Measurements from ENCODE around the gene ZNF610. TPM values are rescaled to one million over a fixed set of nuclear protein-coding genes. Genes with fewer than 3 reads are reported as not detected.
"Not testable (repeated sequence)": the region's sequence is repeated elsewhere in the genome, so short reads cannot be mapped to it uniquely, and the experiment has no call there.

The ZNF610 gene
- 0.15 and 2.4 TPM in 2 replicates for total RNA-seq (2014; rRNA removed; shearing (Covaris generic); ENCODE audit: low replicate concordance)

DNA sequence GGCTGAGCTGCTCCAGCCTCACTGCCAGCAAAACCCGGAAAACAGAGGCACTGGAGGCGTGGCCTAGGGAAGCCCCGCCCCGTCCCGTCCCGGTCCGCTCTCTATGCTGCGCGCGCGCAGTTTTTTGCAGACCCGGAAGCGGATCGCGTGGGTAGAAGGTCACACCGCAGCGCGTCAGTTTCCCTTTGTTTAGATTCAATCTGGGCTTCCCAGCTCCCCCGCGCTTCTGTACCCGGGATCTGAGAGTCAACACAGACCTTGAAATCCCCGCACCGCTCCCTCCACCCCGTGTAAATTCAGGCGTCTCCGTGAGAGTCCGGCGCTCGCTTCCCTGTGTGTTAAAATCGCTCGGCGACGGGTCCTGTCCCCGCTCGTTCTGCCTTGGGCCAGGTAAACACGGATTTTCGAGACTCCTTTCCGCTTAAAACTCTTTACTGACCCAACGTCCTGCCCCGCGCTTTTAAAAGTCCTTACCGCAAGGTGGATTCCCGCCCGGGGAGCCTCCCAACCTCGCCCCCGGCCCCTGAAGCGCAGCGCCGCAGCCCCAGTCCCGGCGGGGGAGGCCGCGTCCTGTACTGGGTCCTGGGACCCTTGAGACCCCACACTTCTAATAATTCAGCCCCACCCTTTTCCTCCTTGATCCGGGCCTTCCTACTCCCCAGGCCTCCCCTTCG, at the start of gene ZNF610:
Gene ZNF610 (plus strand): TSS at position 127 of the 674 bp plus-strand sequence. CDS start 12,930 bp downstream, outside the sequence.
- H3K4me3 ChIP-seq = peak within 1 kb of the TSS; percentile 67

DNA sequence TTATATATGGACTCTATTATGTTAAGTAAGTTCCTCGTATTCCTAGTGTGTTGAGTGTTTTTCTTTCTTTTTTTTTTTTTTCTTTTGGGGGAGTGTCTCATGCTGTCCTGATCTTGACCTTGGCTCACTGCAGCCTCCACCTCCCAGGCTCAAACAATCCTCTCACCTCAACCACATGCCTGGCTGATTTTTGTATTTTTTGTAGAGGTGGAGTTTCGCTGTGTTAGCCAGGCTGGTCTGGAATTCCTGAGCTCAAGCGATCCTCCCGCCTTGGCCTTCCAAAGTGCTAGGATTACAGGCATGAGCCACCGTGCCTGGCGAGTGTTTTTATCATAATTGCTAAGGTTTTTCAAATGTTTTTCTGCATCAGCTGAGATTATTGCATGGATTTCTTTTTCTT, 49.8 kb upstream of the ZNF610 start:
- Histone ChIP-seq H3K4me3 (no peak overlapping the region), H3K36me3 (peaks cover 87% of the 10 kb centered on the region), H3K9me3 (peaks cover 6% of the 10 kb centered on the region), H3K27me3 (no peaks in the 10 kb centered on the region)
- DNase-seq = no peak

More for the DNA sequence above, at the start of gene ZNF610:
- DNase-seq = peak; percentile 86
- no peaks in the 10 kb centered on the region for H3K36me3 ChIP-seq
- no peaks in the 10 kb centered on the region for H3K27me3 ChIP-seq
- peaks cover 19% of the 10 kb centered on the region for H3K9me3 ChIP-seq

DNA sequence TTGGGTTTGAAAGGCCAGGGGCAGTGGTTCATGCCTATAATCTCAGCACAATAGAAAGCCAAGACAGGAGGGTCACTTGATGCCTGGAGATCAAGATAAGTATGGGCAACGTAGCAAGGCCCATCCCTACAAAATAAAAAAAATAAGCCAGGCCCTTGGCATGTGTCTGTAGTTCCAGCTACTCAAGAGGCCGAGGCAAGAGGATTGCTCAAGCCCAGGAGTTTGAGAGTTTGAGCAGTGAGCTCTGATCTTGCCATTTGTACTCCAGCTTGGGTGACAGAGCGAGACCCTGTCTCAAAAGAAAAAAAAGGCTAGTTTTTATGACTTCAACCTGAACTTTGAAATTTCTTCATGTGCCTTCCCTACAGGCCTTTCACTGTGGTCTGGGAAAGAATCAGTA, 44.3 kb upstream of the ZNF610 start:
- Histone ChIP-seq H3K27me3 (no peaks in the 10 kb centered on the region), H3K9me3 (peaks cover 10% of the 10 kb centered on the region), H3K36me3 (peaks cover 56% of the 10 kb centered on the region), H3K4me3 (no peak overlapping the region)
- no peak for DNase-seq

DNA sequence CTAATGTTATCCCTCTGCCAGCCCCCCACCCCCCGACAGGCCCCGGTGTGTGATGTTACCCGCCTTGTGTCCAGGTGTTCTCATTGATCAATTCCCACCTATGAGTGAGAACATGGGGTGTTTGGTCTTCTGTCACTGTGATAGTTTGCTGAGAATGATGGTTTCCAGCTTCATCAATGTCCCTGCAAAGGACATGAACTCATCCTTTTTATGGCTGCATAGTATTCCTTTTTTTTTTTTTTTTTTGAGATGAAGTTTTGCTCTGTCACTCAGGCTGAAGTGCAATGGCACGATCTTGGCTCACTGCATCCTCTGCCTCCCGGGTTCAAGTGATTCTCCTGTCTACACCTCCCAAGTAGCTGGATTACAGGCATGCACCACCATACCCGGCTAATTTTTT, 43.1 kb upstream of the ZNF610 start:
- H3K9me3 ChIP-seq, H3K4me3 ChIP-seq, DNase-seq, H3K27me3 ChIP-seq: not testable (repeated sequence)
- peaks cover 49% of the 10 kb centered on the region for H3K36me3 ChIP-seq

DNA sequence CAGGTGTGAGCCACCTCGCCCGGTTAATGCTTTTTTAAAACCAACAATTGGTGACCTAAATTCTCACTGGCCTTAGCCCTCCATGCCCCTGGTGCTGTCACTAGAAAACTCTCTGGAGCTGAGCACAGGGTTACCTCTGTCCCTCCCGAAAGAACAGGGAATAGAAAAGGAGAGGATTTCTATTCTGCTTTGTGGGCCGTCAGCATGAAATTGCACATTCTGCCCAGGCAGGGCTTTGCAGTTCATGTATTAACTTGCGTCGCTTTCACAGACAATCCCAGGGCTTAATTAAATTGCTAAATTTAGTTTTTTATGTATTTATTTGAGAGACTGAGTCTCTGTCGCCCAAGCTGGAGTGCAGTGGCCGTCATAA, 39.7 kb upstream of the ZNF610 start:
- H3K36me3 ChIP-seq = peaks cover 41% of the 10 kb centered on the region
- peak overlapping the region; percentile 95 for H3K4me3 ChIP-seq
- DNase-seq = no peak
- no peaks in the 10 kb centered on the region for H3K27me3 ChIP-seq
- H3K9me3 ChIP-seq = peaks cover 23% of the 10 kb centered on the region

DNA sequence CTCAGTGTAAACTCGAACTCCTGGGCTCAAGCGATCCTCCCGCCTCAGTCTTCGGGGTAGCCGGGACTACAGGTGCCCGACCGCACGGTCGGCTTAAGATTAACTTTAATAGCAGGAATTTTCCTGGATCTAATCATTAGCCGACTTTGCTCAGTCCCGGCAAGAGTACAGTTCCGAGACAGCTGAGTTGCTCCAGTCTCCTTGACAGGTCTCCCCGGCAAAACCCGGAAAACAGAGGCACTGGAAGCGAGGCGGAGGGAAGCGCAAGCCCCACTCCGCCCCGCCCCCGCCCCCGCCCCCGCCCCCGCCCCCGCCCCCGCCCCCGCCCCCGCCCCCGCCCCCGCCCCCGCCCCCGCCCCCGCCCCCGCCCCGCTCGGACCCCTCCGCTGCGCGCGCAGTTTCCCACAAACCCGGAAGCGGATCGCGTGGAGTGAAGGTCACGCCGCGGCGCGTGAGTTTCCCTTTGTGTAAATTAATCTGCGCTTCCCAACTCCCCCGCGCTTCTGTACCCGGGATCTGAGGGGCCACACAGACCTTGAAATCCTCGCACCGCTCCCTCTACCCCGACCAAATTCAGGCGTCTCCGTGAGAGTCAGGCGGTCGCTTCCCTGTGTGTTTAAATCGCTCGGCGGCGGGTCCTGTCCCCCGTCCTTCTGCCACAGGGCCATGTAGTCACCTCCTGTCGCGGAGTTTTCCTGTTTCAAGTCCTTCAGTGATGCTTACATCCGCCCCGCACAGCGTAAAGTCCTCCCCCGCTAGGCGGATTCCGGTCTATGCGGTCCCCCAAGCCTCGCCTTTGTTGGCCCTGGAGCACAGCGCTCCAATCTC, 39.1 kb upstream of the ZNF610 start, which contains the start of gene ZNF480:
Gene ZNF480 (plus strand): TSS at position 397 of the 828 bp plus-strand sequence. CDS start 3,244 bp downstream, outside the sequence.
- peak within 1 kb of the TSS; percentile 95 for H3K4me3 ChIP-seq
- DNase-seq = peak; percentile 71
- H3K9me3 ChIP-seq = peaks cover 28% of the 10 kb centered on the region
- no peaks in the 10 kb centered on the region for H3K27me3 ChIP-seq
- H3K36me3 ChIP-seq = peaks cover 41% of the 10 kb centered on the region

DNA sequence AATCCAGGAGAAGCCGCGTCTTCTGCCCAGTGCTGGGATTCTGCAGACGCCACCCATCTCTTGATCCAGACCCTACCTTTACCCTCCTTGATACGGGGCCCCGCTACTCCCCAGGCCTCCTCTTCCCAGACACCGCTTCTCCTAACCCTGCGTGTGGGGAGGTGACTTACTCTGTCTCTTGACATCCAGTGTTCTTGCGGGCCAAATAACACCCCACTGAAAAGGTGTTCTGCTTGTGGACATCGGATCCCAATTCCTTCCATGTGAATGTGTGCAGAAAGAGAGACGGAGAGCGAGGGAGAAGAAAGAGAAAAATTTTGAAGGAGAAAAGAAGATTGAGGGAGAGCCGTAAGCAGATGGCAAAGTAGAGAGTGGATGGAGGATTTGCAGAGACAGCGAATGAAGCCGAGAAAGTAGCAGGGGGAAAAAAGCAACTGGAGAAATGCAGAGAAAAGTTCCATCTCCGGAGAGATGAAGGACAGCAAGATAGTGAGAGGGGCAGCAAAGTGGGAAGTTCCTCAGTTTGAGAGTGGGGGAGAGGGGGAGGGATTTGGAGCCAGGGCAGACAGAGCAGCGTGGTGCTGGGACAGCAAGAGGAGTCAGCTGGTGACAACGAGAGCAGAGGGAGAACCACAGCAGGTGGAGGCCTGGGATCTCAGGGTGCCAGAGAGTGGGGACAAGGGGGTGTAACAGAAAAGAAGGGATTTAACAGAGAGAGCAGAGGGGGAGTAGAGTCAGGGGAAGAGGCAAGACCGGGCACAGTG, 38.3 kb upstream of the ZNF610 start:
- H3K36me3 ChIP-seq = peaks cover 41% of the 10 kb centered on the region
- peak overlapping the region; percentile 95 for H3K4me3 ChIP-seq
- no peaks in the 10 kb centered on the region for H3K27me3 ChIP-seq
- H3K9me3 ChIP-seq = peaks cover 30% of the 10 kb centered on the region
- no peak for DNase-seq

DNA sequence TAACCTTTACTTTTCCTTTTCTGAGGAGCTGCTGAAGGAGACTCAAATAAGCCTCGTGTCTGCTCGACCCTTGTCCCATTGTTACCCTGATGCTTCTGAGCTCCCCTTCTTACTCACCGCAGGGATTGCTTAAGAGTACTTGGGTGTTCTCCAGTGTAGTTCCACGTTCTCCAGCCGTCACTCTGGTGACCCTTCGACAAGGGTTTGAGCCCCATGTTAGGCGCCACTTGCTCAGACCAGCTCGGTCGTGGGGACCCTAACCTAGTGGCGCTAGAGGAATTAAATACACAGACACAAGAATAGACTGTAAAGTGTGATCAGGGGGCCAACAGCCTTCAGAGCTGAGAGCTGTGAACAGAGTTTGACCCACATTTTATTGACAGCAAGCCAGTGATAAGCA, 28.8 kb upstream of the ZNF610 start:
- DNase-seq = peak; percentile 23
- Histone ChIP-seq H3K9me3 (peaks cover 49% of the 10 kb centered on the region), H3K4me3 (no peak overlapping the region), H3K36me3 (peaks cover 73% of the 10 kb centered on the region), H3K27me3 (no peaks in the 10 kb centered on the region)

DNA sequence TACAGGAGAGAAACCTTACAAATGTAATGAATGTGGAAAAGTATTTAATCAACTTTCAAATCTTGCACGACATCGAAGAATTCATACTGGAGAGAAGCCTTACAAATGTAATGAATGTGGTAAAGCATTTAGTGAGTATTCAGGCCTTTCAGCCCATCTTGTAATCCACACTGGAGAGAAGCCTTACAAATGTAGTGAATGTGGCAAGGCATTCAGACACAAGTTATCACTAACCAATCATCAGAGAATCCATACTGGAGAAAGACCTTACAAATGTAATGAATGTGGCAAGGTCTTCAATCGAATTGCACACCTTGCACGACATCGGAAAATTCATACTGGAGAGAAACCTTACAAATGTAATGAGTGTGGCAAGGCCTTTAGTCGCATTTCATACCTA, 13.6 kb upstream of the ZNF610 start:
- peaks cover 77% of the 10 kb centered on the region for H3K36me3 ChIP-seq
- peaks cover 83% of the 10 kb centered on the region for H3K9me3 ChIP-seq
- no peaks in the 10 kb centered on the region for H3K27me3 ChIP-seq
- no peak for DNase-seq
- H3K4me3 ChIP-seq = no peak overlapping the region

DNA sequence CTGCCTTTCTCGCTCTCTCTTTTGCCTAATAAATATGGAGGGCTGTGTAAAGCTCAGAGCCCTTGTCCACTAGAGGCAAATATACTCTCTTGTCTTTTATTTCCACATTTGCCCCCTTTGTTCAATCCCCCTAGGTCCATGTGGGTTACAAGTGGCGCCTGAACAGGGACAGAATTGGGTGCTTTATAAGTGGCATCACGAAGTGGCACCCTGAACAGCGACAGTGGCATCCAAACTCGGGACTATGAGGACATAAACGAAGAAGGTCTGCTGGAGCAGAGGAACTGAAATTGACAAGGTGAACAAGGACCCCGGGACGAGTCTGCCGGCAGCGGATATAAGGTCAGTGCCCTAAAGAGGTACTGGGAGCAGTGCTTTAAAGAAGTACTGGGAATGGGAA, 4.3 kb upstream of the ZNF610 start:
- DNase-seq = no peak
- no peaks in the 10 kb centered on the region for H3K36me3 ChIP-seq
- peaks cover 39% of the 10 kb centered on the region for H3K9me3 ChIP-seq
- H3K27me3 ChIP-seq = no peaks in the 10 kb centered on the region
- no peak overlapping the region for H3K4me3 ChIP-seq

DNA sequence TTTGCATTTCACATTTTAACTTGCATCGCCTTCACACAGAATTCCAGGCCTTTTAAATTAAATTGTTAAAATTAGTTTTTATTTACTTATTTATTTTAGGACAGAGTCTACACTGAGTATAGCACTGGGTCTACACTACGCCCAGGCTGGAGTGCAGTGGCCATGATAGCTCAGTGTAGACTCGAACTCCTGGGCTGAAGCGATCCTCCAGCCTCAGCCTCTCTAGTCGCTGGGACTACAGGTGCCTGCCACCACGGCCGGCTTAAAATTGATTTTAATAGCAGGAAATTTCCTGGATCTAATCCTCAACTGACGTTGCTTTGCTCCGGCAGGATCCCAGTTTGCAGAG, 301 bp upstream of the ZNF610 start:
- H3K9me3 ChIP-seq = peaks cover 24% of the 10 kb centered on the region
- peak overlapping the region; percentile 67 for H3K4me3 ChIP-seq

DNA sequence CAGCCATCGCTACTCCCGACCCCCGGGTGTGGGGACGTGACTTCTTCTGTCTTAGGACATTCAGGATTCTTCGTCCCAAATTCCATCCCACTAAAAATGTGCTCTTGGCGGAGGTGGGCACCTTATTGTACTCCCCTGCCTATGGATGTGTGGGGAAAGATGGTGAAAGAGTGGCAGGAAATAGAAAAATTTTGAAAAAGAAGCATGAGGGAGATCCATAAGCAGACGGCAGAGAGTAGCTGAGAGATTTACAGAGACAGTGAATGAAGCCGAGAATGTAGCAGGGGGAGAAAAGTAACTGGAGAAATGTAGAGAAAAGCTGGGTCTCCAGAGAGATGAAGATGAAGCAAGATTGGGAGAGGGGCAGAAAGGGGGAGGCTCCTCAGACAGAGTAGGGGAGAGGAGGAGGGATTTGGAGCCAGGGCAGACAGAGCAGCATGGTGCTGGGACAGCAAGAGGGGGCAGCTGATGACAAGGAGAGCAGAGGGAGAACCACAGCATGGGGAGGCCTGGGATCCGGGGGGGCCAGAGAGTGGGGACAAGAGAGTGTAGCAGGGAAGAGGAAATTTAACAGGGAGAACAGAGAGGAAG, 843 bp downstream of the ZNF610 start:
- Histone ChIP-seq H3K27me3 (no peaks in the 10 kb centered on the region), H3K4me3 (peak overlapping the region; percentile 67), H3K36me3 (no peaks in the 10 kb centered on the region), H3K9me3 (peaks cover 13% of the 10 kb centered on the region)
- no peak for DNase-seq

More for the DNA sequence above, 301 bp upstream of the ZNF610 start:
- Histone ChIP-seq H3K36me3 (no peaks in the 10 kb centered on the region), H3K27me3 (no peaks in the 10 kb centered on the region)
- DNase-seq = no peak

DNA sequence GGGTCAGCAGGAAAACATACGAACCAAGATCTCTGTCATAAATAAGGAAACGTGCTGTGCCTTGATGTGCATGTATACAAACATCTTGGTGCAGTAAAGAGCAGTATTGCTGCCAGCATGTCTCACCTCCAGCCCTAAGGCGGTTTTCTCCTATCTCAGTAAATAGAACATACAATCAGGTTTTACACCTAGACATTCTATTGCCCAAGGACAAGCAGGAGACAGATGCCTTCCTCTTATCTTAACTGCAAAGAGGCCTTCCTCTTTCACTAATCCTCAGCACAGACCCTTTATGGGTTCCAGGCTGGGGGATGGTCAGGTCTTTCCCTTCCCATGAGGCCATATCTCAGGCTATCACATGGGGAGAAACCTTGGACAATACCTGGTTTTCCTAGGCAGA, 3.0 kb downstream of the ZNF610 start:
- not testable (repeated sequence) for H3K36me3 ChIP-seq, H3K4me3 ChIP-seq, DNase-seq, H3K9me3 ChIP-seq, H3K27me3 ChIP-seq

DNA sequence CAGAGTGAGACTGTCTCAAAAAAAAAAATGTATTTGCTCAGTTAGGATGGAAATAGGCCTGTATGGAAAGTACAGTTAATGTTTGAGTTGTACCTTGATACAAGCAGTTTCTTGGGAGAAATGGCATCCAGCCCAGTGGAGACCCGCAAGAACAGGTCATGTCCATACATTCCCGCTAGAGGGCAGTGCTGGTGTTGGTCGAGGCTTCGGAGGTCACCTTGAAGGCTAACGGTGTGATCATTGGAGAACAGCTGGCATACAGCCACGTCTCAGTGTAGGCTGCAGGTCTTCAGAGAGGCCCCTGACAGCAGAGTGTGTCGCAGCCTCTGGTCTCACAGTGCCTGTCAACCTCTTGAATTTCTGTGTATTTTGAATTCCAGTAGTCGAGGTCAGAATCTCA, 7.5 kb downstream of the ZNF610 start:
- no peaks in the 10 kb centered on the region for H3K27me3 ChIP-seq
- no peaks in the 10 kb centered on the region; the same call in 1 of the 2 replicates for H3K36me3 ChIP-seq
- no peak overlapping the region for H3K4me3 ChIP-seq
- no peaks in the 10 kb centered on the region; the same call in none of the 2 replicates for H3K9me3 ChIP-seq
- no peak for DNase-seq

DNA sequence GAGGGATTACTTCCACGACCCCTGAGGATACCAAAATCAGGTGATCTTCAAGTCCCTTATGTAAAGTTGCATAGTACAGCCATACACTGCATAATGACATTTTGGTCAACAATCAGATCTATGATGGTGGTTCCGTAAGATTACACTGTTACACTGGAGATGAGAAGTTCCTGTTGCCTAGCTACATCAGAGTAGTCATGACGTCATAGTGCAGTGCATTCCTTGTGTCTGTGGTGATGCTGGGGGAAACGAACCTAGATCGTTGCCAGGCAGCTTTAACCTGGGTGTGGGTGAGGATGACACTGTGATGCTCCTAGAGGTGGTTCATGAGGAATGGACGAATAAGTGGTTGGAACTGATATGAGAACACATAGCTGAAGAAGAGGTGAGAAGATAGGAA, 9.1 kb downstream of the ZNF610 start:
- Histone ChIP-seq H3K27me3 (no peaks in the 10 kb centered on the region), H3K36me3 (no peaks in the 10 kb centered on the region; the same call in 1 of the 2 replicates), H3K4me3 (no peak overlapping the region), H3K9me3 (no peaks in the 10 kb centered on the region; the same call in none of the 2 replicates)
- DNase-seq = no peak

DNA sequence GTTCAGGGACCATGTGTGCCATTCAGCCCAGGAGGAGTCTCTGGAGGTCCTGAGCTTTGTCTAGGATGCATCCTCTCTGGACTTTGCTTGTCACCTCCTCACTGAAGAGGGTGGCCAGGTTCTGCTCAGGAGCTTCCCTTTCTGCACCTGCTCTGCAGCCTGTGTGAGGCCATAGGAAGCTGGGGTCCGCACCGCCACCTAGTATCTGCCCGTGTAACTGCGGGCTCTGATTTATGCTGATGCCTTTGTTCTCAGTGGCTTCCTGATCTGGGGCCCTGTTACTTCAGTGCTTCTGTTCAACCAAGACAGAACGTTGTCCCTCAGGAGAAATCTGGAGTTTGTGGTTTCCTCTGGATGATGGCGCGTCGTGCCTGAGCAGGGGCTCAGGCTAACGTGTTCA, 15.5 kb downstream of the ZNF610 start:
- no peak for DNase-seq
- H3K27me3 ChIP-seq = no peaks in the 10 kb centered on the region
- no peaks in the 10 kb centered on the region; the same call in 1 of the 2 replicates for H3K36me3 ChIP-seq
- H3K9me3 ChIP-seq = peaks cover 1% of the 10 kb centered on the region; the same call in 1 of the 2 replicates
- no peak overlapping the region for H3K4me3 ChIP-seq
